Esophagus squamous epithelium (tissue), 5 donors: ENCODE data around the gene TRIM29. TPM values are rescaled to one million over a fixed set of nuclear protein-coding genes. Genes with fewer than 3 reads are reported as not detected.

Experiments
- DNase-seq: peaks from one replicate; lab custom pipeline; 2025; lab: John Stamatoyannopoulos, UW
- H3K27ac ChIP-seq, 4 donors: fragments of 200-600 bp; sonication (generic); one replicate each; pipeline ENCODE4 v1.5.1; 2016 to 2019; ENCODE audit warnings: mild to moderate bottlenecking in 1 of 4
- H3K27me3 ChIP-seq, 4 donors: fragments of 200-600 bp; sonication (generic); 1 replicate in 3 of 4; 2 replicates in 1 of 4; pipeline versions ENCODE4 v1.5.1 to v1.6.0; 2017 to 2021; ENCODE audit warnings: antibody characterized with exemption in 1 of 4
- H3K36me3 ChIP-seq, 3 donors: fragments of 200-600 bp; sonication (generic); one replicate each; pipeline ENCODE4 v1.5.1; 2016 to 2019
- H3K4me1 ChIP-seq, 3 donors: fragments of 200-600 bp; sonication (generic); one replicate each; pipeline ENCODE4 v1.5.1; 2017 to 2019
- H3K4me3 ChIP-seq, 4 donors: fragments of 200-600 bp; sonication (generic); 1 replicate in 3 of 4; 2 replicates in 1 of 4; pipeline ENCODE4 v1.5.1; 2016 to 2019; ENCODE audit warnings: mild to moderate bottlenecking in 2 of 4, moderate library complexity in 1 of 4
- H3K9me3 ChIP-seq, 3 donors: fragments of 200-600 bp; sonication (generic); one replicate each; pipeline ENCODE4 v1.5.1; 2016 to 2019
- POLR2A ChIP-seq, 4 donors: fragments of 450-650 bp; IDR thresholded peaks; one replicate each; pipeline ENCODE4 v1.6.1; 2017; ENCODE audit warnings: antibody characterized with exemption in 4 of 4, mild to moderate bottlenecking in 4 of 4, moderate library complexity in 3 of 4
- WGBS, 2 donors: methylation state at CpG; one replicate each; pipeline ENCODE4 v1.1.5; 2018; 5-methylcytosine and 5-hydroxymethylcytosine counted together
- intact Hi-C: fragments of 100-400 bp; cut with DNase I; formaldehyde crosslinking; loops from one replicate; pipeline ENCODE4 v1.15.0; 2022
- total RNA-seq, 4 donors: library from RNA; depleted of rRNA; stranded (reverse); fragments of >200 nt; gene quantifications; one replicate each; pipeline ENCODE4 v1.1.0, GENCODE V29; 2016
- TF ChIP-seq, protein P1 (sequence below), 6 experiments: fragments of 450-650 bp in 4 of 6; fragments of 200-600 bp in 2 of 6; sonication (generic) in 2 of 6; IDR thresholded peaks; one replicate each; pipeline ENCODE4 v1.5.1; 2016 to 2019; ENCODE audit warnings: antibody characterized with exemption in 6 of 6, mild to moderate bottlenecking in 4 of 6, moderate library complexity in 4 of 6
- donor health status: DM: yes; HTN: yes; CAD: no.

Gene TRIM29
- total RNA-seq, 4 donors from 2014 or later, result 691 to 1,472 (median 816) TPM

- DNase-seq, result no peak
- Histone ChIP-seq H3K4me1 (peaks cover 16 to 66% (median 24%) of the 10 kb centered on the region in 3 donors), H3K9me3 (no peaks in the 10 kb centered on the region), H3K27ac (peak overlapping the region; percentile 16 to 97 (median 58)), H3K4me3 (no peak overlapping the region), H3K27me3 (no peaks in the 10 kb centered on the region), H3K36me3 (peaks cover 12 to 91% (median 40%) of the 10 kb centered on the region in 3 donors)
- intact Hi-C loops, result no loop called here
- WGBS, 2 donors, result 30 to 40% methylated on average over 1 to 3 of the region's 7 CpGs
- no peak for TF ChIP-seq POLR2A (IDR thresholded peaks at IDR 0.05)
- TF ChIP-seq, protein P1, sequence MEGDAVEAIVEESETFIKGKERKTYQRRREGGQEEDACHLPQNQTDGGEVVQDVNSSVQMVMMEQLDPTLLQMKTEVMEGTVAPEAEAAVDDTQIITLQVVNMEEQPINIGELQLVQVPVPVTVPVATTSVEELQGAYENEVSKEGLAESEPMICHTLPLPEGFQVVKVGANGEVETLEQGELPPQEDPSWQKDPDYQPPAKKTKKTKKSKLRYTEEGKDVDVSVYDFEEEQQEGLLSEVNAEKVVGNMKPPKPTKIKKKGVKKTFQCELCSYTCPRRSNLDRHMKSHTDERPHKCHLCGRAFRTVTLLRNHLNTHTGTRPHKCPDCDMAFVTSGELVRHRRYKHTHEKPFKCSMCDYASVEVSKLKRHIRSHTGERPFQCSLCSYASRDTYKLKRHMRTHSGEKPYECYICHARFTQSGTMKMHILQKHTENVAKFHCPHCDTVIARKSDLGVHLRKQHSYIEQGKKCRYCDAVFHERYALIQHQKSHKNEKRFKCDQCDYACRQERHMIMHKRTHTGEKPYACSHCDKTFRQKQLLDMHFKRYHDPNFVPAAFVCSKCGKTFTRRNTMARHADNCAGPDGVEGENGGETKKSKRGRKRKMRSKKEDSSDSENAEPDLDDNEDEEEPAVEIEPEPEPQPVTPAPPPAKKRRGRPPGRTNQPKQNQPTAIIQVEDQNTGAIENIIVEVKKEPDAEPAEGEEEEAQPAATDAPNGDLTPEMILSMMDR (IDR thresholded peaks at IDR 0.05), result no peak
These were observed 20.9 kb downstream of the TRIM29 start for GRCh38 chr11:120116966-120117365.

DNA sequence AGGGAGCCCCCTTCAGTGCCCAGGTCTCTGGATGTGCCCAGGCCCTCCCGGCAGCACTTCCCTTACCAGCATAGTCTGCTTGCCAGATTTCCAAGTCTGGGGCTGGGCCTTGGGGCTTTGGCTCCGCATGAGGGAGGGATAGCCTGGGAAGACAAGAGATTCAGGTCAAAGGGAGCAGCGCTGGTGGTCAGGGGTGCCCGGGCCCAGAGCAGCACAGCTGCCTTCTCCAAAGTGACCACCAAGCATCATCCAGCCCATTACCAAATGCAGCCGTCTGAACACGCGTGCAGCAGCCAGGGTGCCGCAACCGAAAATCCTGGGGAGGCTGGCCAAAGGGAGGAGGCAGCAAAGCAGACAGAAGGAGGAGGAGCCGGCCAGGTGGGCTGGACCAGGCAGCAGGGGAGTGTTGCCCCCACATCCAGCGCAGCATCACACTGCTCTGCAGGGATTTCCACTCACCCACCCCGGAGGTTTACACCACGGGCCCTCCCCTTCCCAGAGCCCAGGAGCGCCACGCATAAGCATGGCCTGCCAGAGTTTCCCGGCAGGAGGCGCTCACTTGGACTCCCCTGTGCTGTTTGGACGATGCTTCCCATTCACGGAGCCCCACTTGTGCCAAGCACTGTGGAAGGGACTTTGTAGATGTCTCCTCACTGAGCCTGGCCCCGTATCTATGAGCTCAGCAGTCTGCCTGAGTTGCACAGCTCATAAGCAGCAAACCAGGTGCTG, 22.5 kb downstream of the TRIM29 start:
- no peak for TF ChIP-seq POLR2A (IDR thresholded peaks at IDR 0.05)
- TF ChIP-seq, protein P1 (IDR thresholded peaks at IDR 0.05), result peak in 2 of 6 experiments; percentile 8 to 38
- WGBS, 2 donors, result 60 to 62% methylated on average over 5 to 10 of the region's 20 CpGs
- H3K9me3 ChIP-seq, result no peaks in the 10 kb centered on the region
- no peak for DNase-seq
- peak overlapping the region in 2 of 4 donors; percentile 12 to 94 for H3K27ac ChIP-seq
- no peak overlapping the region for H3K4me3 ChIP-seq
- intact Hi-C loops, result no loop called here
- H3K36me3 ChIP-seq, result peaks cover 12 to 100% (median 50%) of the 10 kb centered on the region in 3 donors
- H3K27me3 ChIP-seq, result no peaks in the 10 kb centered on the region
- peaks cover 2 to 51% (median 15%) of the 10 kb centered on the region in 3 donors for H3K4me1 ChIP-seq

DNA sequence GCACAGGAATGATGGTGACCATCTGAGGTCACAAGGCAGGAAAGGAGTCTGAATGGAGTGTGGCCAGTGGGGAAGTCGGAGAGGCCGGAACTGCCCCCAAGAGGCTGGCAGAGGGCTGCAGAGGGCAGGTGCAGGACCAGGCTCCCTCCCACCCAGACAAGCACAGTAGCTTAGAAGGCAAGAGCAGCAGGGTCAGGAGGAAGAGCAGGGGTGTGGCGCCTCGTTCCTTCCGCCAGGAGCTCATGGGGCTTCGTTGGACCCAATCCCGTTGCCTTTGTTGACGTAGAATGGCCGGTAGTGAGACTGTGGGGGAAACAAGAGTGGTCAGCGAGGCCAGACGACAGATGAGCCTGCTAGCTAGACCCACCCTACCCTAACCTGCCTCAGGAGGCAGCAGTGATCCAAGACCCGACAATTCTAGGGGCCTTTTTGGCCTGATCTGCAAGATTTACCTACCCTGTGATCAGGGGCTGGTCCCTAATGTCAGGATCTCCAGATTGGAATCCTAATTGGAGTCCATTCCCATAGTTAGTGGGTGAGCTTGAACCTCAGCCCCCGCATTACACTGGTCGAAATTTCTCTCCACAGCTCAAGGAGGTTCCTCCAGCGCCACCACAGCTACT, 25.6 kb downstream of the TRIM29 start:
- intact Hi-C loops, result no loop called here
- DNase-seq, result no peak
- H3K27ac ChIP-seq, result no peak overlapping the region
- H3K4me3 ChIP-seq, result no peak overlapping the region
- peaks cover 12 to 71% (median 24%) of the 10 kb centered on the region in 3 donors for H3K36me3 ChIP-seq
- peaks cover 0 to 33% (median 0%) of the 10 kb centered on the region in 3 donors for H3K4me1 ChIP-seq
- no peak for TF ChIP-seq POLR2A (IDR thresholded peaks at IDR 0.05)
- TF ChIP-seq, protein P1 (IDR thresholded peaks at IDR 0.05), result peak in 1 of 6 experiments; percentile 9
- H3K9me3 ChIP-seq, result no peaks in the 10 kb centered on the region
- peaks cover 0 to 7% (median 0%) of the 10 kb centered on the region in 4 donors for H3K27me3 ChIP-seq
- 67 to 79% methylated on average over 8 to 12 of the region's 15 CpGs for WGBS, 2 donors

DNA sequence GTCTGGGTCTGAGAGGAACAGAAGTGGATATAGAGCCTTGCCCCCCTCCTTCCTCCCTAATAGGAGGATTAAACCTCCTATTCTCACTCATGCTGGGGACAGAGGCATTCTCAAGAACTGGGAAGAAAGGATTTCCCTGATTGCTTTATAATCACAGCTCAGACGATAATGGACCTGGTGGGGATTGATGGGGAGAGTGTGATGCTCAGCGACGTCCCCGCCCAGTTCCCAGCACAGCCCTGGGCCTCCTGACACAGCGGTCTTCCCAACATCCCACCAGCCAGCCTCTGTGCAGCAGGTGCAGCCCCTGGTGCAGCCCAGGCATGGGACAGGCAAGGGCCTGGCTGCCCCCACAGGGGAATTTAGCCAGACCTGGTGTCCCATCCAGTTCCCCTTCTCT, 28.4 kb downstream of the TRIM29 start:
- H3K4me1 ChIP-seq, result peaks cover 0 to 14% (median 0%) of the 10 kb centered on the region in 3 donors
- peaks cover 4 to 43% (median 9%) of the 10 kb centered on the region in 3 donors for H3K36me3 ChIP-seq
- no peak overlapping the region for H3K4me3 ChIP-seq
- 60% methylated on average over 1 of the region's 5 CpGs; no CpG with 5 or more reads in 1 of the 2 donors for WGBS, 2 donors
- no peak for DNase-seq
- no peaks in the 10 kb centered on the region for H3K9me3 ChIP-seq
- intact Hi-C loops, result loop anchor here (10.0 kb wide), 3 partner anchors 365 to 625 kb away; no protein-coding TSS in a partner anchor
- peaks cover 0 to 28% (median 0%) of the 10 kb centered on the region in 4 donors for H3K27me3 ChIP-seq
- TF ChIP-seq, protein P1 (IDR thresholded peaks at IDR 0.05), result no peak
- no peak for TF ChIP-seq POLR2A (IDR thresholded peaks at IDR 0.05)
- peak overlapping the region in 3 of 4 donors; percentile 23 to 48 (median 40) for H3K27ac ChIP-seq
